Progenitor cell of endocrine pancreas (in vitro differentiated cells): Measurements from ENCODE around the gene SURF4. TPM values are rescaled to one million over a fixed set of nuclear protein-coding genes. Genes with fewer than 3 reads are reported as not detected.

ENCODE experiments used
- DNase-seq: peaks from one replicate; pipeline ENCODE4 v3.0.0; 2021; ENCODE audit warnings: low spot score; ENCODE audit not compliant: unreplicated experiment
- H3K27ac Mint-ChIP-seq: 2 replicates; pipeline ENCODE4 v1.8.0; 2021; ENCODE audit warnings: mild to moderate bottlenecking, moderate library complexity, mixed read lengths
- H3K27me3 Mint-ChIP-seq: 2 replicates; pipeline ENCODE4 v1.8.0; 2021; ENCODE audit warnings: mixed read lengths
- H3K36me3 Mint-ChIP-seq: 2 replicates; pipeline ENCODE4 v1.8.0; 2022; ENCODE audit warnings: mixed read lengths; ENCODE audit not compliant: insufficient read depth
- H3K4me1 Mint-ChIP-seq: 2 replicates; pipeline ENCODE4 v1.8.0; 2021; ENCODE audit warnings: low read depth, mixed read lengths
- H3K4me3 Mint-ChIP-seq: 2 replicates; pipeline ENCODE4 v1.8.0; 2021; ENCODE audit warnings: low read depth, mild to moderate bottlenecking, moderate library complexity, mixed read lengths
- H3K9me3 Mint-ChIP-seq: 2 replicates; pipeline ENCODE4 v1.8.0; 2021; ENCODE audit warnings: low read depth, mixed read lengths
- total RNA-seq: library from RNA; stranded (reverse); gene quantifications from 2 replicates; pipeline ENCODE4 v1.2.1, GENCODE V29; 2021
- TF ChIP-seq, protein P1 (sequence below): fragments of 200-600 bp; sonication (generic); IDR thresholded peaks from one replicate; pipeline ENCODE4 v1.5.0; 2021; ENCODE audit warnings: antibody characterized with exemption, mild to moderate bottlenecking; ENCODE audit not compliant: unreplicated experiment

The SURF4 gene
- total RNA-seq, 1 donor from 2014 or later, result 122 TPM

DNA sequence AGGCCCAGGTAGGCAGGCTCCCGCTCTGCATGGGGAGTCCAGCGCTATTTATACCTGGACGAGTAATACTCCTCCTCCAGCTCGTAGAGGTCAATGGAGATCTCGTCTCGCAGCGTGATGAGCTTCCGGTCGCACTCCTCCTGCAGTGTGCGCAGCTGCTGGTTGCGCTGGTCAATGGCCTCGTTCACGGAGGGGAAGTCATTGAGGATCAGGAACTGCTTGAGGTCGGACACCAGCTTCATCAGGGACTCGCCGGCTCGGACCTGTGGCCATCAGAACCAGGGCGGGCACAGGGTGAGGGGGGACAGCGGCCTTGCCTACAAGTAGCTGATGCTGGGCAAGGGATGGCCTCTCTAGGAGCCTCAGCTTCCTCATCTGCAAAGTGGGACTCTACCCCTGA, 31.8 kb downstream of the SURF4 start:
- Mint-ChIP-seq H3K4me1 (peaks cover 15% of the 10 kb centered on the region), H3K36me3 (peaks cover 16% of the 10 kb centered on the region), H3K27me3 (no peaks in the 10 kb centered on the region), H3K4me3 (no peak overlapping the region), H3K27ac (no peak overlapping the region), H3K9me3 (no peaks in the 10 kb centered on the region)
- no peak for DNase-seq
- TF ChIP-seq, protein P1, sequence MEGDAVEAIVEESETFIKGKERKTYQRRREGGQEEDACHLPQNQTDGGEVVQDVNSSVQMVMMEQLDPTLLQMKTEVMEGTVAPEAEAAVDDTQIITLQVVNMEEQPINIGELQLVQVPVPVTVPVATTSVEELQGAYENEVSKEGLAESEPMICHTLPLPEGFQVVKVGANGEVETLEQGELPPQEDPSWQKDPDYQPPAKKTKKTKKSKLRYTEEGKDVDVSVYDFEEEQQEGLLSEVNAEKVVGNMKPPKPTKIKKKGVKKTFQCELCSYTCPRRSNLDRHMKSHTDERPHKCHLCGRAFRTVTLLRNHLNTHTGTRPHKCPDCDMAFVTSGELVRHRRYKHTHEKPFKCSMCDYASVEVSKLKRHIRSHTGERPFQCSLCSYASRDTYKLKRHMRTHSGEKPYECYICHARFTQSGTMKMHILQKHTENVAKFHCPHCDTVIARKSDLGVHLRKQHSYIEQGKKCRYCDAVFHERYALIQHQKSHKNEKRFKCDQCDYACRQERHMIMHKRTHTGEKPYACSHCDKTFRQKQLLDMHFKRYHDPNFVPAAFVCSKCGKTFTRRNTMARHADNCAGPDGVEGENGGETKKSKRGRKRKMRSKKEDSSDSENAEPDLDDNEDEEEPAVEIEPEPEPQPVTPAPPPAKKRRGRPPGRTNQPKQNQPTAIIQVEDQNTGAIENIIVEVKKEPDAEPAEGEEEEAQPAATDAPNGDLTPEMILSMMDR, result no peak

DNA sequence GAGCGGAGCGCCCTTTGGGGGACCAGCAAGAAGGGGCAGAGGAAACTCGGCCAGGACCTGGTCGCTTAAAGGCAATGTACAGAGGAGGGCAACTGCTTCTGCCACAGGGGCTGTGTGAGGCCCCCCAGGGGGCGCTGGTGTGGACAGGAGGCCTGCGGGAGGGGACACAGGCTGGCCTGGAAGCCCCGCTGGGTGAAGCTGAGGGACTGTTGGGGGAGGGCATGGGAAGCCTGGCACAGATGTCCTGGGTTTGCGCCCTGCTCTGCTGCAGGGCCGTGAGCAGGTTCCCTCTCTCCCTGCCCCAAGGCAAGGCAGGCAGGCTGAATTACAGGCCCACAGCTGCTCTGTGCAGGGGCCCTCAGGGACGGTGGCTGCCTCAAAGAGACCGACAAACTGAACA, 33.3 kb downstream of the SURF4 start:
- Mint-ChIP-seq H3K4me1 (peaks cover 9% of the 10 kb centered on the region), H3K27ac (no peak overlapping the region), H3K9me3 (no peaks in the 10 kb centered on the region), H3K4me3 (no peak overlapping the region), H3K36me3 (peaks cover 13% of the 10 kb centered on the region), H3K27me3 (no peaks in the 10 kb centered on the region)
- DNase-seq, result no peak
- TF ChIP-seq, protein P1, result no peak

DNA sequence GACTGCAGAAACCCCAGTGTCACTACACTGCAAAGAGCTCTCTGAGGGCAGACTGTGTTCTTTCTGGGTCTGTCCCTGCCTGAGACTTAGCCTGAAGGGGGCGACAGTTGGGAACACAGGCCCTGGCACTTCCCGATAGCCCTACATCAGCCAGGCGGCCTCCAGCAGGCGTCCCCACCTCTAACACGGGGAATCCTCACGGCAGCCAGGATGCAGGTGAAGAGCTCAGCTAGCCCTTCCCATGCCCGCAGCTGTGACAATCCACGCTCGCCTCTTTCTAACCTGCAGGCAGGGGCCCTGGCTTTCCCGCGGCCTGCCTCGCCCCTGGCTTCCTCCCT, 33.8 kb downstream of the SURF4 start:
- no peaks in the 10 kb centered on the region for H3K27me3 Mint-ChIP-seq
- H3K4me3 Mint-ChIP-seq, result no peak overlapping the region
- peaks cover 13% of the 10 kb centered on the region for H3K36me3 Mint-ChIP-seq
- no peaks in the 10 kb centered on the region for H3K9me3 Mint-ChIP-seq
- TF ChIP-seq, protein P1, result no peak
- peaks cover 8% of the 10 kb centered on the region for H3K4me1 Mint-ChIP-seq
- no peak overlapping the region for H3K27ac Mint-ChIP-seq
- DNase-seq, result no peak

DNA sequence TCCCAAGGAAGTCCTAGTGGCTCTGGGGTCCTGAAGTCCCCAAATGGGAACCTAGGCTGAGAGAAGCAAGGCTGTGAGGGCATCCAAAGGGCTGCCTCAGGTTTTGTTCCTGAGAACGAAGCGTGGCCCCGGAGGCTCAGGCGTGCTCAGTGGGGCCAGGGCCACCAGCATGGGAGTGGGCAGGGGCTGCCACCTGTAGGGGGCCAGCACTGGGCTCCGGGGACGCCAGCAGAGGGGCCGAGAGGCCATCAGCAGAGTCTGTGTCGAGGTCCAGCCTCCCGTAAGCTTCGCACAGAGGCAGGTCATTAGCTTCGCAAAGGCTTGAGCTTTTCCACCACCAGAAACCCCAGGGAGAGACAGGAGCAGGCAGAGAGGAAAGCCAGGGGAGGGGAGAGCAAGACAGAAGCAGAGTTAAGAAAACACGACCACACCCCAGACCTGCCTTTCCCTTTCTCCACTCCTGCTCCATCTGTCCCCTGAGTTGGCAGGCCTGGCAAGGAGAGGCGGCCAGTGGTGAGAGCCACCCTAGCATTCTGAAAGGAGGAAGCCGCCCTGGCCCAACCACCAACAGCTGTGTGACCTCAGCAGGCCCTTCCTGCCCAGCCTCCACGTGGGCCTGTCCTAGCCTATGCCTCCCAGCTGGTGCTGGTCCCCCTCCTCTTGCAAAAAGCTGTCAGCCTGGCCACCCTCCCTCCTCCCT, 34.3 kb downstream of the SURF4 start:
- no peaks in the 10 kb centered on the region for H3K27me3 Mint-ChIP-seq
- H3K4me1 Mint-ChIP-seq, result peaks cover 3% of the 10 kb centered on the region
- DNase-seq, result no peak
- no peaks in the 10 kb centered on the region for H3K9me3 Mint-ChIP-seq
- peaks cover 13% of the 10 kb centered on the region for H3K36me3 Mint-ChIP-seq
- H3K27ac Mint-ChIP-seq, result no peak overlapping the region
- no peak overlapping the region for H3K4me3 Mint-ChIP-seq
- TF ChIP-seq, protein P1, result no peak

DNA sequence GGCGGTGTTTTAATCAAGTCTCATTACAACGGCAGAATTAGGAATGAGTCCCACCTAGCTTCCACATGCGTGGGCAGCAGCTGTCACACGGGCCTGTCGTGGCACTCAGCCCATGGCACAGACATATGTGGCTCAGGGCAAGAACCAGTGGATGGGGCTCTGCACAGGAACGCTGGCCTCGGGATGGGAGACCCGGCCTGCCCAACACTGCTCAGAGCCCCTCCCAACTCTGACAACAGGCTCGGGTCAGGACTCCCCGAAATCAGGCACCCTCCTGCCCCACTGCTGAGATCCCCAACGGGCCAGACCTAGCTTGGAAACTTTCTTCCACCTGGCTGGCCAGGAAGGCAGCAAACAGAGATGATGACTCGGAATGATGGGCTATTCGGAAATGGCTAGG, 34.9 kb downstream of the SURF4 start:
- H3K36me3 Mint-ChIP-seq, result peaks cover 13% of the 10 kb centered on the region
- no peaks in the 10 kb centered on the region for H3K27me3 Mint-ChIP-seq
- H3K4me1 Mint-ChIP-seq, result peaks cover 1% of the 10 kb centered on the region
- DNase-seq, result no peak
- H3K9me3 Mint-ChIP-seq, result no peaks in the 10 kb centered on the region
- H3K4me3 Mint-ChIP-seq, result no peak overlapping the region
- no peak overlapping the region for H3K27ac Mint-ChIP-seq
- TF ChIP-seq, protein P1, result no peak
